A549 (cell line): ENCODE data around the gene CDH11. TPM values are rescaled to one million over a fixed set of nuclear protein-coding genes. Genes with fewer than 3 reads are reported as not detected.

Source experiments
- ATAC-seq, 2 experiments: fragments of 200-7000 bp in 1 of 2; fragments of >200 bp in 1 of 2; cut with Nextera tagmentation in 1 of 2; cut with Tn5 transposase in 1 of 2; 3 replicates each; pipeline versions ENCODE4 v1.8.0 to v1.9.1; 2018 to 2020; ENCODE audit warnings: mild to moderate bottlenecking in 1 of 2, moderate library complexity in 1 of 2
- CTCF ChIA-PET: fragments of 300-600 bp; sonication (Branson Sonifier 250); formaldehyde crosslinking; extraction: SDS; loops from one replicate; lab custom pipeline; 2021; ENCODE audit warnings: antibody characterized with exemption, inconsistent platforms; lab: Yijun Ruan, JAX
- POLR2A ChIA-PET: fragments of 350-600 bp; formaldehyde crosslinking; extraction: SDS; loops from one replicate; lab custom pipeline; 2021; ENCODE audit warnings: antibody characterized with exemption, inconsistent platforms; lab: Yijun Ruan, JAX
- DNase-seq, 2 experiments: peaks; one replicate each; pipeline versions ENCODE4 v3.0.0 to v3.0.0-alpha.2; 2011 to 2016; ENCODE audit warnings: low read depth in 1 of 2, low spot score in 1 of 2
- FAIRE-seq: peaks from 2 replicates; lab custom pipeline; 2011; peaks lifted over from hg19 to GRCh38; lab: Jason Lieb, UNC
- H3K27ac ChIP-seq, 2 experiments: fragments of >200 bp; sonication (Bioruptor Twin); formaldehyde crosslinking; 3 replicates each; pipeline ENCODE4 v1.5.1; 2016 to 2017
- H3K4me1 ChIP-seq: fragments of >200 bp; sonication (Bioruptor Twin); formaldehyde crosslinking; 3 replicates; pipeline ENCODE4 v1.6.1; 2016
- H3K4me2 ChIP-seq: fragments of >200 bp; sonication (Bioruptor Twin); formaldehyde crosslinking; 3 replicates; pipeline ENCODE4 v1.6.1; 2016
- H3K4me3 ChIP-seq: fragments of >200 bp; sonication (Bioruptor Twin); formaldehyde crosslinking; 3 replicates; pipeline ENCODE4 v1.5.1; 2016
- H3K9me3 ChIP-seq: fragments of >200 bp; sonication (Bioruptor Twin); formaldehyde crosslinking; 3 replicates; pipeline ENCODE4 v1.6.1; 2016
- CBX2 ChIP-seq: fragments of 200-600 bp; sonication (generic); IDR thresholded peaks from 2 replicates; pipeline ENCODE4 v1.6.1; 2016; ENCODE audit warnings: low read depth, mild to moderate bottlenecking, borderline replicate concordance
- CHD2 ChIP-seq: fragments of 150-350 bp; IDR thresholded peaks from 2 replicates; pipeline ENCODE4 v1.6.1; 2014; ENCODE audit warnings: low read length; ENCODE audit not compliant: partially characterized antibody
- EP300 ChIP-seq, 2 experiments: fragments of >200 bp; sonication (Bioruptor Twin); formaldehyde crosslinking; IDR thresholded peaks; 2 replicates in 1 of 2; 3 replicates in 1 of 2; pipeline ENCODE4 v1.6.1; 2016 to 2017
- FOSL2 ChIP-seq, 2 experiments: fragments of 450-650 bp in 1 of 2; fragments of >200 bp in 1 of 2; sonication (Bioruptor Twin) in 1 of 2; formaldehyde crosslinking; IDR thresholded peaks; 2 replicates each; pipeline versions ENCODE4 v1.5.0 to v1.6.1; 2016 to 2020; ENCODE audit warnings: mild to moderate bottlenecking in 1 of 2, moderate library complexity in 1 of 2
- FOXS1 ChIP-seq: fragments of 250-450 bp; sonication (Bioruptor Pico); IDR thresholded peaks from 2 replicates; pipeline ENCODE4 v1.5.0; 2020; ENCODE audit warnings: mild to moderate bottlenecking, moderate library complexity
- HES2 ChIP-seq: fragments of >200 bp; sonication (Bioruptor Twin); formaldehyde crosslinking; IDR thresholded peaks from 2 replicates; pipeline ENCODE4 v1.6.1; 2016
- MAX ChIP-seq: IDR thresholded peaks from 2 replicates; pipeline ENCODE4 v1.6.1; 2012
- NR3C1 ChIP-seq: fragments of >200 bp; sonication (Bioruptor Twin); formaldehyde crosslinking; IDR thresholded peaks from 3 replicates; pipeline ENCODE4 v1.6.1; 2017
- POLR2AphosphoS2 ChIP-seq: conservative IDR thresholded peaks from 2 replicates; pipeline ENCODE4 v1.6.1; 2012; ENCODE audit warnings: low read length, improper control_type of control experiment, inconsistent platforms
- RCOR1 ChIP-seq: fragments of 150-350 bp; IDR thresholded peaks from 2 replicates; pipeline ENCODE4 v1.6.1; 2014; ENCODE audit warnings: antibody characterized with exemption, low read length, low read depth
- REST ChIP-seq: fragments of 200-600 bp; sonication (generic); IDR thresholded peaks from 2 replicates; pipeline ENCODE4 v1.6.1; 2016; ENCODE audit warnings: antibody characterized with exemption, mild to moderate bottlenecking, moderate library complexity
- SREBF2 ChIP-seq: fragments of 450-650 bp; IDR thresholded peaks from 2 replicates; pipeline ENCODE4 v1.6.1; 2014; ENCODE audit warnings: mild to moderate bottlenecking, moderate library complexity
- WGBS: methylation state at CpG from one replicate; pipeline ENCODE4 v1.1.6; 2017; ENCODE audit errors: missing lambda C conversion rate; 5-methylcytosine and 5-hydroxymethylcytosine counted together
- polyA plus RNA-seq, 4 experiments: library from polyadenylated mRNA; depleted of rRNA in 3 of 4; stranded (reverse); fragments of >200 nt; fragmentation: RNase III in 1 of 4; extraction: RNeasy Plus Mini Kit Qiagen cat#74134 plus additional on column Dnase treatment in 1 of 4; gene quantifications; 2 replicates in 3 of 4; 3 replicates in 1 of 4; pipeline ENCODE4 v1.2.3, GENCODE V29; 2011 to 2017
- TF ChIP-seq, protein P1 (sequence below): fragments of 250-450 bp; sonication (Bioruptor Pico); IDR thresholded peaks from 2 replicates; pipeline ENCODE4 v1.5.0; 2020; ENCODE audit warnings: low read depth, mild to moderate bottlenecking, moderate library complexity
- TF ChIP-seq, protein P2 (sequence below): fragments of 450-650 bp; IDR thresholded peaks from 2 replicates; pipeline ENCODE4 v1.6.1; 2014; ENCODE audit warnings: antibody characterized with exemption

CDH11 gene
- polyA plus RNA-seq, 2 of the 4 experiments (the other 2 are of a cell fraction) = 0.72 to 1.1 TPM

DNA sequence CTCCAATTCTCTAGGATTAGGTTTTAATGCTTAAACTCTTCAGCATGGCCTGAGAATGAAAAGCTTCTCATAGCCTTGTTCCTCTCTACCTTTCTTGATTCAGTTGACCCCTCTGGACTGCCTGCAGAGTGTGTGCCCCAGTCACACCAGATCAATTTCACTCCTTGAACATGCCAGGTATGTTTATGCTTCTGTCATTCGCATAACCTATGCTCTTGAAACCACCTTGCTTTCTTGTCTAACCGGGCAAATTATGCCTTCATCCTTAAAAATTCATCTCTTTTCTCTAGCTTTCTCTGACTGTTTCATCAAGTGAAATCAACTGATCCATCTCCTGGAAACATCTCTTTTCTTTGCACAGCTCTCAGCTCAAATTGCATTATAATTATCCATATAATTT lies 42.3 kb downstream of the CDH11 start:
- no peak for TF ChIP-seq HES2
- DNase-seq (no peak), ATAC-seq (no peak), FAIRE-seq (no peak)
- CTCF ChIA-PET = no interaction called here
- Histone ChIP-seq H3K27ac (no peak overlapping the region), H3K9me3 (no peaks in the 10 kb centered on the region), H3K4me3 (no peak overlapping the region), H3K4me2 (no peak overlapping the region), H3K4me1 (no peaks in the 10 kb centered on the region)
- POLR2A ChIA-PET = no interaction called here
- WGBS = 11% methylated on average over 2 of the region's 2 CpGs

DNA sequence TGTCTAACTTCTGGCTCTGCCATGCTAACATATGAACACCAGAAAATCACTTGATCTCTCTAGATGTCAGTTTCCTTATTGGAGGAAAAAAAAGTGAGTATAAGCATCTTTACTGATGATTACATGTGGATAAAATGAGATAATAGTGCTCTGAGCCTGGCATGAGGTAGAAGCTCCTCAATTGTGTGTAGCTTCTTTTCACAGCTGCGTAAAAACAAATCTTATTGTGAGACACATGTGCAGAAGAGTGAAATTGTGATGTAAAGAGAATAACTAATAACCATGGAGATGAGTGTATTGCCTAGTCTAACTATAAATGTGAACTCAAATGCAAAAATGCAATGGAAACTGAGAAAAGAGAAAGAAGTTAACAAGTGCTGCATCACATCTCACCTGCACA lies 44.7 kb downstream of the CDH11 start:
- Histone ChIP-seq H3K27ac (no peak overlapping the region), H3K4me3 (no peak overlapping the region), H3K9me3 (no peaks in the 10 kb centered on the region), H3K4me1 (no peaks in the 10 kb centered on the region), H3K4me2 (no peak overlapping the region)
- no peak for TF ChIP-seq NR3C1
- TF ChIP-seq RCOR1 = no peak
- TF ChIP-seq EP300 (IDR thresholded peaks at IDR 0.05) = no peak
- no peak for TF ChIP-seq SREBF2
- TF ChIP-seq, protein P1, sequence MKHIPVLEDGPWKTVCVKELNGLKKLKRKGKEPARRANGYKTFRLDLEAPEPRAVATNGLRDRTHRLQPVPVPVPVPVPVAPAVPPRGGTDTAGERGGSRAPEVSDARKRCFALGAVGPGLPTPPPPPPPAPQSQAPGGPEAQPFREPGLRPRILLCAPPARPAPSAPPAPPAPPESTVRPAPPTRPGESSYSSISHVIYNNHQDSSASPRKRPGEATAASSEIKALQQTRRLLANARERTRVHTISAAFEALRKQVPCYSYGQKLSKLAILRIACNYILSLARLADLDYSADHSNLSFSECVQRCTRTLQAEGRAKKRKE (CRISPR knock-in tag) = no peak
- no peak for TF ChIP-seq CBX2
- no peak for TF ChIP-seq FOSL2 (IDR thresholded peaks at IDR 0.05)
- TF ChIP-seq FOSL2 (CRISPR knock-in tag; IDR thresholded peaks at IDR 0.05) = no peak
- no peak for TF ChIP-seq HES2
- TF ChIP-seq REST = no peak
- TF ChIP-seq FOXS1 = no peak
- TF ChIP-seq MAX = no peak
- no peak for TF ChIP-seq POLR2AphosphoS2
- no peak for TF ChIP-seq CHD2
- no peak for FAIRE-seq
- ChIA-PET POLR2A (no interaction called here), CTCF (no interaction called here)
- ATAC-seq = no peak
- DNase-seq = no peak
- 17% methylated on average over 1 of the region's 1 CpG for WGBS

DNA sequence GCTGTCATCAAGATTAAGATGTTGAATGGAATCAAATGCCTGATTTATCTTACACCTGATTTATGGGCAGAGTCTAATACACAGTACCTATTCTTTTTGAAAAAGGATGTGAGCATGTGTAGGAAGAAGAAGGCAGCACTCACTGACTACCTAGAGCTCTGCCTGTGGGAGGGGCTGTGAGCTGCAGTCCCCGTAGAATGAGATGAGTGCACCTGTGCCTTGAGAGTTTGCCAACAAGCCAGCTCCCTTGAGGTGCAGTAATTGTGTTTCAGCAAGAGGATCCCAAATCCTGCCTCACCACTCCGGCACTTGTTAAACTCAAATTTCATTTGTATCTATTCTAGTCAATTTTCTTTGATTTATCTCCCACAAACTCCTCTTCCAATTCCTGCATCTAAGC lies 46.0 kb downstream of the CDH11 start:
- 22% methylated on average over 2 of the region's 2 CpGs for WGBS
- POLR2A ChIA-PET = no interaction called here
- ATAC-seq (no peak), FAIRE-seq (no peak), DNase-seq (no peak)
- no peak overlapping the region for H3K4me3 ChIP-seq
- no peak overlapping the region for H3K27ac ChIP-seq
- TF ChIP-seq, protein P2, sequence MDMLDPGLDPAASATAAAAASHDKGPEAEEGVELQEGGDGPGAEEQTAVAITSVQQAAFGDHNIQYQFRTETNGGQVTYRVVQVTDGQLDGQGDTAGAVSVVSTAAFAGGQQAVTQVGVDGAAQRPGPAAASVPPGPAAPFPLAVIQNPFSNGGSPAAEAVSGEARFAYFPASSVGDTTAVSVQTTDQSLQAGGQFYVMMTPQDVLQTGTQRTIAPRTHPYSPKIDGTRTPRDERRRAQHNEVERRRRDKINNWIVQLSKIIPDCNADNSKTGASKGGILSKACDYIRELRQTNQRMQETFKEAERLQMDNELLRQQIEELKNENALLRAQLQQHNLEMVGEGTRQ = no peak
- TF ChIP-seq, all 56 proteins: peak for 0
- CTCF ChIA-PET = no interaction called here
- Histone ChIP-seq H3K4me2 (no peak overlapping the region), H3K4me1 (peaks cover 7% of the 10 kb centered on the region; the same call in 2 of the 3 replicates), H3K9me3 (no peaks in the 10 kb centered on the region)
